Measurements from ENCODE around the gene FANCI.
"Not testable (repeated sequence)": the region's sequence is repeated elsewhere in the genome, so short reads cannot be mapped to it uniquely, and the experiment has no call there.

DNA sequence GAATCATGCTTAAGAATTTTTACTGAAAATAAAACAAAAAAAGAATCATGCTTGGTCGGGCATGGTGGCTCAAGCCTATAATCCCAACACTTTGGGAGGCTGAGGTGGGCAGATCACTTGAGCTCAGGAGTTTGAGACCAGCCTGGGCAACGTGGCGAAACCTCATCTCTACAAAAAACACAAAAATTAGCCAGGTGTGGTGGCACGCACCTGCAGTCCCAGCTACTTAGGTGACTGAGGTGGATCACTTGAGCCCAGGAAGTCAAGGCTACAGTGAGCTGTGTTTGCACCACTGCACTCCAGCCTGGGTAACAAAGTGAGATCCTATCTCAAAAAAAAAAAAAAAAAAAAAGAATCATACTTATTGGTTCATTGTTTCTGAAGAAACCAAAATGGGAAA, 33.5 kb downstream of the FANCI start:
- not testable (repeated sequence) for TF ChIP-seq ZNF274 (IDR thresholded peaks at IDR 0.05; ENCODE audit: low read depth, low read length); YY1 (IDR thresholded peaks at IDR 0.05; ENCODE audit: insufficient read depth, insufficient read length)
